HG02642 (cell line): ENCODE results near the gene PLCB3.
"Not testable (repeated sequence)": the region's sequence is repeated elsewhere in the genome, so short reads cannot be mapped to it uniquely, and the experiment has no call there.

ENCODE experiments used
- ATAC-seq: cut with Tn5 transposase; IDR thresholded peaks from one replicate; pipeline ENCODE4 v1.9.1; 2021; ENCODE audit warnings: mild to moderate bottlenecking; ENCODE audit not compliant: unreplicated experiment, poor library complexity

Gene PLCB3

DNA sequence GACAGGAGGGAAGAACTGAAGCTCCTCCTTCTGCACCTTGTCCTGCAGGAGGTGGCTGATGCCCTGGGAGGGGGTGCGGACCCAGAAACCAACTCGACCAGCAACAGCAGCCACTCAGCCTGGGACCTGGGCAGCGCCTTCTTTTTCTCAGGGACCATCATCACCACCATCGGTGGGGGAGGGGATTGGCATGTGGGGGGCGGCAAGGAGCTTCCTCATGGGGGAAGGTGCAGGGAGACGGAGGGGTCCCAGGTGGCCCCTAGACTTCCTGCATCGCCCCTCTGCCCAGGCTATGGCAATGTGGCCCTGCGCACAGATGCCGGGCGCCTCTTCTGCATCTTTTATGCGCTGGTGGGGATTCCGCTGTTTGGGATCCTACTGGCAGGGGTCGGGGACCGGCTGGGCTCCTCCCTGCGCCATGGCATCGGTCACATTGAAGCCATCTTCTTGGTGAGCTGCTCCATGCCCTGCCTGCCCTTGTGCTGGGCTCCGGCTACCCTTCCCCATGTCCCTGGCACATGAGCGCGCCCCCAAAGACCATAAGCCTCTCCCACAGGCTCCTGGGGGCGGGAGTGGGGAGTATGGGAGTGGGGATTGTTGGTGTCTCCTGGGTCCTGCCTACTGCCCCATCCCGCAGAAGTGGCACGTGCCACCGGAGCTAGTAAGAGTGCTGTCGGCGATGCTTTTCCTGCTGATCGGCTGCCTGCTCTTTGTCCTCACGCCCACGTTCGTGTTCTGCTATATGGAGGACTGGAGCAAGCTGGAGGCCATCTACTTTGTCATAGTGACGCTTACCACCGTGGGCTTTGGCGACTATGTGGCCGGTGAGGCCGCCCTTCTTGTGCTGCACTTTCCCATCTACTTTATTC is 45.7 kb downstream of the PLCB3 start:
- ATAC-seq = no peak

DNA sequence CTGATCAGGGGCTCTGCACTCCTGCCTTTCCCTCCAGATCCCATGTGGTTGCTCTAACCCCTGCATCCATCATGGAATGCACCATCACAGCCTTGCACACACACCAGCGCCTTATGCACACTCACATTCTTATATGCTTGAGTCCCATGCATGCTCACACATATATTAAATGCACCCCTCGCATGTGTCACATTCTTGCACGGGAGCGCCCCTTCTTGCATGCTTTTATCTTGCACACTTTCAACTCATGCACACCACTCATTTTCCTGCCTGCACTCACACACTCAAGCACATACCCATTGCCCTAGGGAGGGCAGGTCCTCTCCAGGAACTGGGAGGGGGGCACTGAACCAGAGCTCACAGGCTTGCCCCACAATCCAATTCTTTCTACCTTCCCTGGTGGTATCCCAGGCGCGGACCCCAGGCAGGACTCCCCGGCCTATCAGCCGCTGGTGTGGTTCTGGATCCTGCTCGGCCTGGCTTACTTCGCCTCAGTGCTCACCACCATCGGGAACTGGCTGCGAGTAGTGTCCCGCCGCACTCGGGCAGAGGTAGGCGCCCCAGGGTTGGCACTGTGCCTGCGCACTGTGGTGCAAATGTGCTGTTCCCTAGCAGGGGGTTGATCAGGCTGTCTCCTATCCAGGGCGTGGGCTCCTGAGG is 46.5 kb downstream of the PLCB3 start:
- ATAC-seq = no peak

DNA sequence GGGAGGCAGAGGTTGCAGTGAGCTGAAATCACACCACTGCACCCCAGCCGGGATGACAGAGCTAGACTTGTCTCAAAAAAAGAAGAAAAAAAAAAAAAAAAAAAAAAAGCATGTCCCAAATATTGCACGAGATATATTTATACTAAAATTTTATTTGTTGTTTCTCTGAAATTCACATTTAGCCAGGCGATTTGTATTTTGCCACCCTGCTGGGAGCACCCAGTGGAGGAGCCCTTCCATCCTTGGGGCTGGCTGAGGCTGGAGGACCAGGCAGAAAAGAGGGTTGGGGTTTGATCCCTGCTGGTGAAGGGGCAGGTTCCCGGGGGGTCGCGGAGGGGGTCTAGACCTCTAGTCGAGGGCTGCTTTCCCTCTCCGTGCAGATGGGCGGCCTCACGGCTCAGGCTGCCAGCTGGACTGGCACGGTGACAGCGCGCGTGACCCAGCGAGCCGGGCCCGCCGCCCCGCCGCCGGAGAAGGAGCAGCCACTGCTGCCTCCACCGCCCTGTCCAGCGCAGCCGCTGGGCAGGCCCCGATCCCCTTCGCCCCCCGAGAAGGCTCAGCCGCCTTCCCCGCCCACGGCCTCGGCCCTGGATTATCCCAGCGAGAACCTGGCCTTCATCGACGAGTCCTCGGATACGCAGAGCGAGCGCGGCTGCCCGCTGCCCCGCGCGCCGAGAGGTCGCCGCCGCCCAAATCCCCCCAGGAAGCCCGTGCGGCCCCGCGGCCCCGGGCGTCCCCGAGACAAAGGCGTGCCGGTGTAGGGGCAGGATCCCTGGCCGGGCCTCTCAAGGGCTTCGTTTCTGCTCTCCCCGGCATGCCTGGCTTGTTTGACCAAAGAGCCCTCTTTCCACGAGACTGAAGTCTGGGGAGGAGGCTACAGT is 47.9 kb downstream of the PLCB3 start:
- no peak for ATAC-seq

DNA sequence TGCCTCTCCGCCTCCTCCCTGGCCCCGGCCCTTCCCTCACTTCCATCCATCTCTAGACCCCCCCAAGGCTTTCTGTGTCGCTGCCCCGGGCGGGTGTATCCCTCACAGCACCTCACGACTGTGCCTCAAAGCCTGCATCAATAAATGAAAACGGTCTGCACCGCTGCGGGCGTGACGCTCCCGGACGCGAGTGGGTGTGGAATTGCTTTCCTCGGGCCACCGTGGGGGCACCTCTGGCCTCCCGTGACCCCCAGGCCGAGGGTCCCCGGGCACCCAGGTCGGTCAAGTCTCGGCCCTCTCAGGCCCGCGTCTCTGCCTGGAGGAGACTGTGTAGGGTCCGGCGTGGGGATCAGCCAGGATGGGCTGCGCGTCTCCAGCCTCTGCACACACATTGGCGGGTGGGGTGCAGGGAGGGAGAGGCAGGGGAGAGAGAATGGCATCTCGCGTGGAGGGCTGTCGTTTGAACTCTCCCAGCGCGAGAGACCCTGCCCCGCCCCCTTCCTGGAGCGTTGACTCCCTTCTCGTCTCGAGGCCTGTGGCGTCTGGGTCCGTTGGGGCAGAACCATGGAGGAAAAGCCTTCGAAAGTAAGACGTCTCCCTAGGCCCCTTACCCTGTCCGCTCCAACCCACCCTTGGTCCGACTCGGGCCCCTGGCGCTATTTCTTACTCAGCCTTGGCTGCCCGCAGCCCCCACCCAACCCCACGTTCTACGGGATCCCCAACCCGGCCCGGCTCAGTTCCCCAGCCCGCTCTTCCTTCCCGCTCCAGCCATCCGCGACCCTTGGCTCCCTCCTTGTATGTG is 48.7 kb downstream of the PLCB3 start, which contains the start of gene CATSPERZ:
Gene CATSPERZ, plus strand, starts transcription at position 512 of the 802 bp plus-strand sequence. Its CDS starts 53 bp downstream, at position 565.
- no peak for ATAC-seq

DNA sequence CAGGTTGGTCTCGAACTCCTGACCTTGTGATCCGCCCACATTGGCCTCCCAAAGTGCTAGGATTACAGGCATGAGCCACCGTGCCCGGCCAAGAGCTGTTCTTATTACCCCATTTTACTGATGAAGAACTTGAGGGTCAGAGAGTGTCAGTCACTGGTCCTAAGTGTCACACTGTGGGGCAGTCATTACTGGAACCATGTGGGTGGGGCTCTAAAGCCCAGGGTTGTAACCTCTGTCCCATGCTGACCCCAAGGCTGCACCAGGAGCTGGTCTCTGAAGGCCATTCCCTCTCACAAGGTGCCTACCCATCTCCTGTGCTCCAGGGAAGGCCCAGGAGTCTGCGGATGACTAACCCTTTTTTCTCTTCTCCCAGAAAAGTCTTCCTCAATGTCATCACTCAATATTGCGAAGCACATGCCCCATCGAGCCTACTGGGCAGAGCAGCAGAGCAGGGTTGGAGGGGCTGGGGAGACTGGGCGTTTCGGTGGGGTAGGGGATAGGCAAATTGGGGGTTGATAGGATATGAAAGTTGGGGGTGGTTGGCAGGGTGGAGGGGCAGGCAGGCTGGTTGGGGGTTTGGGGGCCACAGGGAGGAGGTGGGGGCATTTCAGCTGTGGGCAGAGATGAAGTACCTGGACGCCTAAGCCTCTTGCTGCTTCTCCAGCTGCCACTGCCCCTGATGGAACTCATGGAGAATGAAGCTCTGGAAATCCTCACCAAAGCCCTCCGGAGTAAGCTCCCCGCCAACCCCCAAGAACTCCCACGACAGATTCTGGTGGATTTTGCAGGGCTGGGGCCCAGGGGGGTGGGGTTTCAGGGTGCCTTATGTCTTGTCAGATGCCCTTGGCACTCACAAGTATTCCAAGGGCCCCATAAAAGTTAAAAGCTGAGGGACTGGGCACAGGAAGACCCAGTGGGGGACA is 52.0 kb downstream of the PLCB3 start:
- no peak for ATAC-seq

DNA sequence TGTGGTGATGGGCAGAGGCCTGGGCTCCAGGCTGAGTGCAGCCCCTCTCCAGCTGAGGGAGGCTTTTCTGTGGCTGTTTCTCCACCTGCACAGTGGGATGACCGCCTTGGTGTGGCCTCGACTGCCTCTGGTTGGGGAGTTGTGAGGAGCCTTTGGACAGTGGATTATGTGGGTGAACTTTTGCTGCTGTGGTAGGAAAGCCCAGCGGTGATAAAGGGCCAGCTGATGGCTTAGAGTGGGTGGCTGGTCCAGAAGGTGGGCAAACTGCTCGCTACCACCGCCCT is 52.6 kb downstream of the PLCB3 start:
- no peak for ATAC-seq

DNA sequence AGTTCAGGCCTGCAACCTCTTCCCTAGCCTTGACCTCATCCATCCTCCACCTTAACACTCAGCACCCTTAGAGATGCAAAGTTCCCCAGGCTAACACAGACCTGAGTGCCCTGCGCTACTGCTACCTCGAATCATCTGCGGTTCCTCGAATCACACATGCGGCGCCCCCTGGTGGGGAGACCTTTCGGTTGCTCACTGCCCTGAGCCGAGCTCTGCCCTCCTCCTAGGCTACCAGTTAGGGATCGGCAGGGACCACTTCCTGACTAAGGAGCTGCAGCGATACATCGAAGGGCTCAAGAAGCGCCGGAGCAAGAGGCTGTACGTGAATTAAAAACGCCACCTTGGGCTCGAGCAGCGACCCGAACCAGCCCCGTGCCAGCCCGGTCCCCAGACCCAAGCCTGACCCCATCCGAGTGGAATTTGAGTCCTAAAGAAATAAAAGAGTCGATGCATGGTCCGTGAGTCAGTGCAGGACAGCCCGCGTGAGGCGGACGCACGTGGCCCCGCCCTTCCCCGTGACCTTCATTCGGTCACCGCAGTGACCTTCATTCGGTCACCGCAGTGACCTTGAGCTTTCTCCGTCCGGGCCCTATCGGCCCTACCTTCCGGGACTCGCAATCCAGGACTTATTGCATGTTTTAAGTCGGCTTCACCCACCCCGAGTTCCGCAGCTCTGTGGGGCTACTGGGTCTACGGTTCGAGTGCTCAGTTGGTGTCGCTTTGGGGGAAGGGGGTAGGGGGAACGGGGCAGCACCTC is 53.2 kb downstream of the PLCB3 start:
- ATAC-seq = peak; percentile 30

DNA sequence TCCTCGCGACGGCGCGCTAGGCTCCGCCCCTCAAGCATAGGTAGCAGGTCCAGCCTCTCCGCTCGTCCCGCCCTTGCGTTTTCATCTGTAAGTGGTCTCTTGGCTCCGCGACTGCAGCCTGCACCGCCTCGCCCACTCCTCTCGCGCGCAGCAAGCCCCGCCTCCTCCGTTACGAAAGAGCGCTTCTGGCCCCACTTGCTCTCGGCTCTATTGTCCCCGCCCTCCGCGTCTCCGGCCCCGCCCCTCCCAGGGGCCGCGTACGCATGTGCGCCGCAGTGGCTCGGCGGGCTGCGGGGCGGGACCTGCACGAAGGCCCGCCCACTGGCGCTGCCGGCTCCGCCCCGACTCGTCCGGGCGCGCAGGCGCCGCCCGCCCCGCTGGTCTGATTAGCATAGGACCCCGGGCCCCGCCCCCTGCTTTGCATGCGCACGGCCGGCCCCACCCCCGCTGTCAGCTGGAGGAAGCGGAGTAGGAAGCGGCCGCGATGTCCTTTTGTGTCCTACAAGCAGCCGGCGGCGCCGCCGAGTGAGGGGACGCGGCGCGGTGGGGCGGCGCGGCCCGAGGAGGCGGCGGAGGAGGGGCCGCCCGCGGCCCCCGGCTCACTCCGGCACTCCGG is 53.9 kb downstream of the PLCB3 start, which contains the start of gene ESRRA:
Gene ESRRA, plus strand, starts transcription at position 450 of the 616 bp plus-strand sequence. CDS start 1,656 bp downstream, outside the sequence.
- ATAC-seq = peak; percentile 75

DNA sequence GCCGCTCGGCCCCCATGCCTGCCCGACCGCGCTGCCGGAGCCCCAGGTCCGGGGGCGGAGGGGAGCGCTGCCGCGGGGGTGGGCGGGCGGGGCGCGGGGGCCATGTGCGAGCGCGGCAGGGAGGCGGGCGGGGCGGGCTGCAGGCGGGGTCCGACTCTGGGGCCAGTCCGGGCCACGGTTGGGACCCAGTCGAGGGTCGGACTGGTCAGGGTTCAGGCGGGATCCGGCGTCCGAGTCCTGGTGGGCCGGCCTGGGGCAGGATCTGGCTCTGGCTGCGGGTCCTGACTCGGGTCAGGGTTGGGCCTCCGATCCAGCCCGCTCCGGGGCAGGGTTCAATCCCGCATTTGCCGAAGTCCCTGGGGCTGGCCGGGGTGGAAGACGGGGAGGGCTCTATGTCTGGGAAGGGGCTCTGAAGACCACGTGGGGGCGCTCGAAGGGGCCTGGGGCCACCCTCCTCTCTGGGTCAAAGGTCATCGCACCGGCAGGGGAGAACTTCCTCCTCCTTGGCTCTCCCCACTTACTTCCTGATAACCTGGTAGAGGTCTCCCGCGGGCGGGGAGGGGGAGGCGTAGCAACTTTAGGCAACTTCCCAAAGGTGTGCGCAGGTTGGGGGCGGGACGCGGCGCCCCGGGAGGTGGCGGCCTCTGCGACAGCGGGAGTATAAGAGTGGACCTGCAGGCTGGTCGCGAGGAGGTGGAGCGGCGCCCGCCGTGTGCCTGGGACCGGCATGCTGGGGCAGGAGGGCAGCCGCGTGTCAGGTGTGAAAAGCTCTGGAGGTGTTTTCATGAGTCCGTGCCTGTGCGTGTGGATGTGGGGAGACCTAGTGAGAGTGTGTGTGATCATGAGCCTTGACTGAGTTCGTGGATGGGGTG is 54.6 kb downstream of the PLCB3 start:
- peak; percentile 30 for ATAC-seq

DNA sequence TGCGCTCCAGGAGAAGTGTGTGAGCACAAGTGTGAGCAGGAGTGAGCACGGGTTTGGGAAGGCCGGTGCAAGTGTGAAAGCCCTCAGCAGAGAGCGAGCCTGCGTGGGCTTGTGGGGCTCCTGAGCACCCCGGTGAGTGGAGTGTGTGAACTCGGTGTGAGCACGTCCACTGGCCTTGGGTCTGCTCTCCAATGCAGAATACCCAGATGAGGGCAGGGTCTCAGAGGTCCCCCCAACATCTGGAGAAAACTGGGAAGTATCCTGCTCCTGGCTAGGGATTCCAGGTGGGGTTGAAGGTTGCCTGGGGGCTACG is 55.2 kb downstream of the PLCB3 start:
- ATAC-seq = no peak

DNA sequence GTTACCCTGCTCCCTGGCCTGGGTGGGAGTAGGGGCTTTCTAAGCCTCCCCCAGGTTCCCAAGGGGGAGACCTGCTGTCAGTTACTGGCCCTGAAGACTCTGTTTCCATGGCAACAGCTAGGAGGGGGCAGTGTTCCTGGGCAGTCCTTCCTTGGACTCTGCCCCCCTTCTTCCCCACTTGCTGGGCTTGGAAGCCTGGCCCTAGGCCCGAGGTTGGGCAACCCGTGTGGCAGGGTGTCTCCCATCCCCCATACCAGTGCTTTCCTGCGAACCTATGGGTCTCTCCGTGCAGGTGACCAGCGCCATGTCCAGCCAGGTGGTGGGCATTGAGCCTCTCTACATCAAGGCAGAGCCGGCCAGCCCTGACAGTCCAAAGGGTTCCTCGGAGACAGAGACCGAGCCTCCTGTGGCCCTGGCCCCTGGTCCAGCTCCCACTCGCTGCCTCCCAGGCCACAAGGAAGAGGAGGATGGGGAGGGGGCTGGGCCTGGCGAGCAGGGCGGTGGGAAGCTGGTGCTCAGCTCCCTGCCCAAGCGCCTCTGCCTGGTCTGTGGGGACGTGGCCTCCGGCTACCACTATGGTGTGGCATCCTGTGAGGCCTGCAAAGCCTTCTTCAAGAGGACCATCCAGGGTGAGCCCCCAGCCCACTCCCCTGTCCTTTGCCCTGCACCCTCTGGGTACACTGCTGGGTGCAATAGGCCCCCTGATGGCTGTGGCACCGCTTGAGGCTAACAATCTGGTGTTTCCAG is 55.7 kb downstream of the PLCB3 start:
- no peak for ATAC-seq

DNA sequence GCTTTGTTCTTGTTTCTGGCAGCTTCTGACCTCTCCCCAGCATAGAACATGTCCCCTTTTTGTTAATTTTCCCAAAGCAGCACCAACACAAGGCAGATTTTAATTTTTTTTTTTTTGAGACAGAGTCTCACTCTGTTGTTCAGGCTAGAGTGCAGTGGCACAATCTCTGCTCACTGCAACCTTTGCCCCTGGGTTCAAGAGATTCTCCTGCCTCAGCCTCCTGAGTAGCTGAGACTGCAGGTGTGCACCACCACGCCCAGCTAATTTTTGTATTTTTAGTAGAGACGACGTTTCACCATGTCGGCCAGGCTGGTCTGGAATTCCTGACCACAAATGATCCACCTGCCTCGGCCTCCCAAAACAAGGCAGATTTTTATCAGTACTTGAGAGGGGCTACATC is 56.5 kb downstream of the PLCB3 start:
- not testable (repeated sequence) for ATAC-seq

DNA sequence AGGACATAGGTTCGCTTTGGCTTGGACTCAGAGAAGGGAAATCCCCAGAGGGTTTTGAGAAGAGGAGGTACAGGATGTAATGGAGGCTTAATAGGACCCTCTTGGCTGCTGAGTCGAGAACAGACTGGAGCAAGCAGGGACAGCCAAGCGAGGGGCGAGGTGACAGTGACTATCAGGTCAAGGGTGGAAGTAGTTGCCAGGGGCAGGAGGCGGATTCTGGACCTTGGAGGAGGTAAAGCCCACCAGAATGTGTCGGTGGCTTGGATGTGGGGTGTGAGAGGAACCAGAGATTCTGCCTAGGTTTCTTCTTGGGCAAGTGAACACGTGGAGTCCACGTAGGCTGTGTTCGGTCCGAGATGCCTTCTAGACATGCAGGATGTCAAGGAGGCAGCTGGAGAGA is 61.6 kb downstream of the PLCB3 start:
- ATAC-seq = no peak

DNA sequence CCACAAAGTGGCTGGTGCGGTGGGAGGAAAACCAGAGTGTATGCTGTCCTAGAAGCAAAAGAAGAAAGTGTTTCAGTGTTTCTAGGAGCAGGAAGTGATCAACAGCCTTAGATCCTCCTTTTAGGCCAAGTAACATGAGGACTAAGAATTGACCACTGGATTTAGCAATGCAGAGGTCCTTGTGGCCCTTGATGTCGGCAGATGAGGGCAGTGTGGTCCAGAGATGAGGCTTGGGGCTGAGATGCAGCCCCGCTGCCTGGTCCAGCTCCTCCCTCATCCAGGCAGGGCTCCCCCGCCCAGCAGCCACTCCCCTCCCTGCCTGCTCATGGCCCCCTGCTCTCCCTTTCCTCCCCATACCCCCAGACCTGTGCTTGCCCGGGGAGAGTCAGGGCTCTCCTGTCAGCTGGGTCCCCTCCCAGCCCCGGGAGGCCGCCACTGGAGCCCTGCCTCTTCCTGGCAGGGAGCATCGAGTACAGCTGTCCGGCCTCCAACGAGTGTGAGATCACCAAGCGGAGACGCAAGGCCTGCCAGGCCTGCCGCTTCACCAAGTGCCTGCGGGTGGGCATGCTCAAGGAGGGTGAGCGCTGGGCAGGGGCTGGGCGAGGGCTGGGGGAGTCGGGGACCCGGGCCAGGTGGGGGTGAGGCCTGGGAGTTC is 62.3 kb downstream of the PLCB3 start:
- no peak for ATAC-seq

DNA sequence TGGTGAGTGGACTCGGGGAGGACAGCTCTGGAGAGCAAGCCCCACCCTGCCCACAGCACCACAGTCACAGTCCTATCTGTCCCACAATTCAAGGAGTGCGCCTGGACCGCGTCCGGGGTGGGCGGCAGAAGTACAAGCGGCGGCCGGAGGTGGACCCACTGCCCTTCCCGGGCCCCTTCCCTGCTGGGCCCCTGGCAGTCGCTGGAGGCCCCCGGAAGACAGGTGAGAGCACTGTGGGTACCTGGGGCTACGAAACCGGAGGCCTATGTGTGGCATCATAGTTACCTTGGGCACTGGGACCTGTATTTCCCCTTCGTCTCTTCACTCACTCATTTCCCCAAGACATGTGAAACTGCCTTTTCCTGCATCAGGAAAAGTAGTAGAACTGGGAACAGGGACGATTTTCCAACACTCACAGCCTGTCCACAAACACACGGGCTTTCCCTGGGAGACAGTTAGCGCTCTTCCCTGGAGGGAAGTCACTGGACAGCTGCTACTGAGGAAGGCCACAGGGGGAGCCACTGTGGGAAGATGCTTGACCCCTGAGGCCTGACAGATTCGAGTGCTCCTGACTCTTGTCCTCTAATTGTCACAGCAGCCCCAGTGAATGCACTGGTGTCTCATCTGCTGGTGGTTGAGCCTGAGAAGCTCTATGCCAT is 62.9 kb downstream of the PLCB3 start:
- no peak for ATAC-seq
